CD4-positive, alpha-beta T cell treated with Interleukin-10 for 1 hour (primary cell): Measurements from ENCODE around the gene PET100.

Source experiments
- DNase-seq: peaks from one replicate; pipeline ENCODE4 v3.0.0-alpha.2; 2020

PET100 gene

DNA sequence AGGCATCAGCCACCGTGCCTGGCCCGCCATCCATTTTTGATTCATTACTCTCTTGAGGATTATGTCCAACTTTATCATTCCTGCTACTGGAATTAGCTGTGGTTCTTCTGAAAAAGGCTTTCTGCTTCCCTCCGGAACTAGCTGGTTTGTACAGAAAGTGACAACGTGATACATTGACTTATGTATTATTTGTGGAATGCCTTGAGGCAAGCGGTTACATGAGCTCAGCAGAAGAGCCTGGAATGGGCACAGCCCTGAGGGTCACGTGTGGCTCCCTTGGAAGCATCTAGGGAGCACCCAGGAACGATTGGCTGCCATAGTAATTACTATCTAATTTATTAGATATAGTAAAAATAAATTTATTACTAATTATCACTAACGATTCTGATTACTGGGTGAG is 24.8 kb downstream of the PET100 start:
- DNase-seq = no peak

DNA sequence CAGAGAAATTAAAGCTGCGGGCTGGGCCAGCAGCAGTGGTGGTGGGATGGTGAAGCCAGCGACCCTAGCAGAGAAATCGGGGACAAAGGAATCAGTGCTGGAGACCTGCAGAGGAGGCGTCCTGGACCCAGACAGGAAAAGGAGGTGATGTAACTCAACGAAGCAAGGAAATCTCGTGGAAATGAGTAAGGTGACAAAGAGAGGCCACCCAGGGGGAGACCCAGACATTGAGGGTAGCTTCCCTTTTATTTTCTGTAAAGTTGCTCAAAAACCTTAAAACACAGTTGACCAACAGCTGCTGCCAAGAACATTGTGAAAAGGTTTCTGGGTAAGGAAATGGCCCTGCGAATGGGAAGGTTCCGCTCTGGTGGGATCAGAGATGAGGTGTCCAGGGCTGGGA is 26.0 kb downstream of the PET100 start:
- DNase-seq = no peak

DNA sequence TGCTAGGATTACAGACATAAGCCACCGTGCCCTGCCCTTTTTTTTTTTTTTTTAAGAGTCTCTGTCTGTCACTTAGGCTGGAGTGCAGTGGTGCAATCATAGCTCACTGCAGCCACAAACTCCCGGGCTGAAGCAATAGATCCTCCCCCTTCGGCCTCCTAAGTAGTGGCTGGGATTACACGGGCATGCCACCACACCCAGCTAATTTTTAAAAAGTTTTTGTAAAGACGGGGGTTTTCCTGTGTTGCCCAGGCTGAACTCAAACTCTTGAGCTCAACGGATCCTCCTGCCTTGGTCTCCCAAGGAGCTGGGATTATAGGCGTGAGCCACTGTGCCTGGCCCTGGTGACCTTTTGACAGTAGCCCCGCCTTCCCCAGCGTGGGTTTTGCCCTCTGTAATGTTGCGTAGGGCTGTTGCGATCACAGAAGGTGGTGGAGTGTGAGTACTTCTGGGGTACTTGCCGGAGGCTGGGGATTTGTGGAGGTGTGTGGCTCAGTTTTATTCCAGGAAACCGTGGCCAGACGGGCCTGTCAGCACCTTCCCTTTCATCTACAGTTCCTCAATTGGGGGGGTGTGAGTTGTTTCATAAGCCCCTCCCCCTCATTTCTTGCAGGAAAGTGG is 27.6 kb downstream of the PET100 start:
- DNase-seq = peak; percentile 23

DNA sequence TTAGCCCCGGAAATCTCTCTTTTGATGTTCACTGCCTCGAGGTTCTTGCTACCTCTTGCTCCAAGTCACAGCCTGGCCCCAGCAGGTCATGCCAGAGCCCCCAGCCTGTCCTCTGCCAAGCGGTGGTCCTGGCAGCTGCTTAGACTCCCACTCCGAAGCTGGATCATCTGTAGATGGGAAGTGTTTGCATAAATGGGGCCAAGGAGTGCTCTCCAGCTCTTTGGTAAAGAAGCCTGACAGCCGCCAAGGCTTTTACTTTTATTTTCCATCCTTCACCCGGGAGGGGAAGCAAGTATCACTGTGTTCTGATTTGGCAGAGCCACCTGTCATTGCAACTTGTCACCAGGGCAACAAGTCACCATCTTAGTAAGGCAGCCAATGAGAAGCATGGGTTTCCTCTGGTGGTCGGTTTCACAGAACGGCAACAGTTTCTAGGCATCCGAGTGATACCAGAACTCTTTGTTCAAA is 28.7 kb downstream of the PET100 start:
- DNase-seq = peak; percentile 67

DNA sequence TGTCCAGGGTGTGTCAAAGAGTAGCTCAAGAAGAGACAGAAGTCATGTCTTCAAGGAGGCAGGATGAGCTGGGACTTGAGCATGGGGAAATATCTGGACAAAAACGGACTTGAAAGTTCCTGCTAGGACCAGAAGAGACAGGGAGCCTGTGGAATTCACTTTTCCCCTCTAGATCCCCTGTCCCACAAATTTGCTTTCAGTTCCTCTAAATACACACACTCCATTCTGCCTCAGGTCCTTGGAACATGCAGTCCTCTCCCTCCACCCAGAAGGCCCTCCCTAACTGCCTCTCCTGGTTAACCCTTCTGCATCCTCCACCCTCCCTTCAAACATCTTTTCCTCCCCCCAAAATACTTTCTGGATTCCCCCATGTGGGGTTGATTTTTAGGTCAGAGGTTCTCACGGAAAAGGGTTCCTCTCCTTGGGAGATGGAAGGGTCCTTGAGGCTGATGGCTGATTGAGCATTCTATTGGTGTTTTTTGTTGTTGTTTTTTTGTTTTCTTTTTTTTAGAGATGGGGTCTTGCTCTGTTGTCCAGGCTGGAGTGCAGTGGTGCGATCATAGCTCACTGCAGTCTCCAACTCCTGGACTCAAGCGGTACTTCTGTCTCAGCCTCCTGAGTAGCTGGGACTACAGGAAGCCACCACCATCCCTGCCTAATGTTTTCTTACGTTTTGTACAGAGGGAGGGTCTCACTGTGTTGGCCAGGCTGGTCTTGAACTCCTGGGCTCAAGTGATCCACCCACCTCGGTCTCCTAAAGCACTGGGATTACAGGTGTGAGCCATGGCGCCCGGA is 32.3 kb downstream of the PET100 start:
- DNase-seq = no peak

DNA sequence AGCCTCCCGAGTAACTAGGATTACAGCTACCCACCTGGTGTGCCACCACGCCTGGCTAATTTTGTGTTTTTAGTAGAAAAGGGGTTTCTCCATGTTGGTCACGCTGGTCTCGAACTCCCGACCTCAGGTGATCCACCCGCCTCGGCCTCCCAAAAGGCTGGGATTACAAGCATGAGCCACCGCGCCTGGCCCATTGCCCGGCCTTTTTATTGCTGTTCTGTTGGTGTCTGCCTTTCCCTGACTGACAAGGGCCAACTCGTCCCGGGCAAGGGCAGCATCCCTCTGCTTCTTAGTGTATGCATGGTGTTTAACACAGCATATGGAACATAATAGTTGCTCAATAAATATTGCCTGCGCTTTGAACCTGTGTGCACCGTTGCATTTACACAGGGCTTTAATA is 33.1 kb downstream of the PET100 start:
- no peak for DNase-seq

DNA sequence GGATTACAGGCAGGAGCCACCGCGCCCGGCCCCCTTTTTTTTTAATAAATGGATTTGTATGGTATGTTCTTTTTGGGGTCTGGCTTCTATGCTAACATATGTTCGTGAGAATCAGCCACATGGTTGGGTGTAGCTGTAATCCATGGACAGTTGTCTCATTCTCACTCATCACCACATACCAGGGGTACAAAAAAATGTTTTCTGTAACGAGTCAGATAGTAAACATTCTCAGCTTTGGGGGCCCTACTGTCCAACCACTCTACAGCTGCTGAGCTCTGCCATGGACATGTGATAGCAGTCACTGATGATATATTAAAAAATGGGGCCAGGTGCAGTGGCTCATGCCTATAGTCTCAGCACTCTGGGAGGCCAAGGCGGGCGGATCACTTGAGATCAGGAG is 34.1 kb downstream of the PET100 start:
- no peak for DNase-seq

DNA sequence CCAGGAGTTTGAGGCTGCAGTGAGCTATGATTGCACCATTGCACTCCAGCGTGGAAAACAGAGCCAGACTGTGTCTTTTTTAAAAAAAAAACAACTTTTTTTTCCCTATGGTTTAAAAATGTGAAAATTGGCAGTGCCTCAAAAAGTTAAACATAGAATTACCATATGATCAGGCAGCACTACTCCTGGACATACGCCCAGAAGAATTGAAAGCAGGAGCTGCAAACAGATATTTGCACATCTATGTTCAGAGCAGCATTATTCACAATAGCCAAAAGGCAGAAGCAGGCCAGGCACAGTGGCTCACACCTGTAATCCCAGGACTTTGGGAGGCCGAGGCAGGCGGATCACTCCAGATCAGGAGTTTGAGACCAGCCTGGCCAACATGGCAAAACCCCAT is 35.5 kb downstream of the PET100 start:
- DNase-seq = no peak

DNA sequence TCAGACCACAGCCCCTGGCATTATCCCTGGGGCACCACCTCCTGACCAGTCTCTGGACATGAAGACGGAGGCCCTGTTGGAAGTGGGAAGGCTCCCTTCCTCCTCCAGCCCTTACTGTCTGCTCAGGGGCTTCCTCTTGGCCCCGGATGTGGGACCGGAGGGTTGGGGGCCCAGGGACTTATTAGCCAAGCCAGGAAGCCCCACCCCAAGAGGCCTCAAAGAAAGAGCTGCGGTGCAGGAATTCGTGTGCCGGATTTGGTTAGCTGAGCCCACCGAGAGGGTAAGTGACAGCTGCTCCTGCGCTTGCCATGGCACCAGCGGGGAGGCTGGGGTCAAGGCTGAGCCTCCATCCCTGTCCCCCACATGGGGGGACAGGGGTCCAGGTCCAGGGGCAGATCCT is 39.2 kb downstream of the PET100 start, which contains the start of gene RETN:
Gene RETN (plus strand): TSS at position 208 of the 400 bp plus-strand sequence. CDS start 278 bp downstream, outside the sequence.
- DNase-seq = no peak

DNA sequence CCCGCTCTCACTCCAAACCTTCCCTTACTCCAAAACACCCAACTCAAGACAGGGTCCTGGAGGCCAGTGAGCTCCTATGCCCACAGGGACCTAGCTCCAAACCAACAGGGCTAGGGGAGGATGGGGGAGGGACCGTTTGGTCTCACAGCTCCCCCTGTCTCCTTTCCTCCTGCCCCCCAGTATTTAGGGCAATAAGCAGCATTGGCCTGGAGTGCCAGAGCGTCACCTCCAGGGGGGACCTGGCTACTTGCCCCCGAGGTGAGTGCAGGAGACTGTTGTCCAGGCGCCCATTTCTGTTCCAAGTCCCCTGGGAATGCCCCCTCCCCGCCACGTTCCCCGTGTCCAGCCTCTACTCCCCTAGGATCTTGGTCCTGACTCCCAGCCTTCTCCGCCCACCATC is 40.0 kb downstream of the PET100 start:
- DNase-seq = no peak

DNA sequence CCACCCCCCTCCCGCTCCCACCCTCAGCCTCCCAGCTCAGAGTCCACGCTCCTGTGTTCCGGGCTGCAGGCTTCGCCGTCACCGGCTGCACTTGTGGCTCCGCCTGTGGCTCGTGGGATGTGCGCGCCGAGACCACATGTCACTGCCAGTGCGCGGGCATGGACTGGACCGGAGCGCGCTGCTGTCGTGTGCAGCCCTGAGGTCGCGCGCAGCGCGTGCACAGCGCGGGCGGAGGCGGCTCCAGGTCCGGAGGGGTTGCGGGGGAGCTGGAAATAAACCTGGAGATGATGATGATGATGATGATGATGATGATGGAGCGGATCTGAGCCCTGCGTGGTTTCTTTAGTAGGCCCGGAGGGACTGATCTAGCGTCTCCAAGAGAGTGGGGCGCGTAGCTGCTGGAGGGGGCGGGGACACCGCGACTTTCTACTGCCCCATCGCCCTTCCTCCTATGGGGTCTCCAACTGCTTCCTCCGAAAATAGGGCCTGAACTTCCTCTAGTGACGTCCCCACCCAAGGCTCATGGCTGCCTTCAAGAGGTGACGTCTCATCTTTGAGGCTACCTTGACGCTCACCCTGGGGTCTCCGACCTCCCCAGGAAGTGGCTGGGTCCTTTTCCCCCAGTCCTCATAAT is 40.7 kb downstream of the PET100 start:
- peak; percentile 30 for DNase-seq

DNA sequence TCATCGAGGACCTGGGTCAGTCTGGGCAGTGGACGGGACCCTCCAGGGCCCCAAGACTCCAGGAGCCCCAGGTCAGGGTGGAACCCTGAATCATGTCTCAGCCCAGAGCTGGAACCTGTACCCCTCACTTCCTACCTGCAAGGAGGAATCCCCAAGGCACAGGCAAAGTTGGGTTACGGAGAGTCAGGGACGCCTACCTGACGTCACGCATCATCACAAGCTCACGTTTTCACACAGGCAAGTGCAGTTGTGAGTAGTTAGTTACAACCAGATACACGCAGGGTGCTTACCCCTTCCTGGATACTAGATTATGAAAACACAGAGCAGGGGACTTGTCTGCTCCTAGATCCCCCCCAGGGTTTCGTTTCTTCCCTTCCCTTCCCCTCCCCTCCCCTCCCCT is 41.2 kb downstream of the PET100 start:
- DNase-seq = no peak

DNA sequence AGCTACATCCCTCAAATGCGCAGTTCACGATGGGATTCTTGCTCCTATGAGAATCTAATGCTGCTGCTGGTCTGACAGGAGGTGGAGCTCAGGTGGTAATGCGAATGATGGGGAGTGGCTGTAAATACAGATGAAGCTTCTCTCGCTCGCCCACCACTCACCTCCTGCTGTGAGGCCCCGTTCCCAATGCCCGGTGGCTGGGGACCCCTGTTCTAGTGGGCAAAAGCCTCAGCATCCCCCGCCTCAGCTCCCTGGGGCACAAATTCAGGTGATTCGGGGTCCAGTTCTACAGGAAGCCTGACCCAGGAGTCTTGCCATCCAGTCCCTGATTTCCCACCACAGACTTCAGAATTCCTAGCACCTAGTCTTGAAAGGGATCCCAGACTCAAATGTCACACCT is 42.9 kb downstream of the PET100 start:
- no peak for DNase-seq

DNA sequence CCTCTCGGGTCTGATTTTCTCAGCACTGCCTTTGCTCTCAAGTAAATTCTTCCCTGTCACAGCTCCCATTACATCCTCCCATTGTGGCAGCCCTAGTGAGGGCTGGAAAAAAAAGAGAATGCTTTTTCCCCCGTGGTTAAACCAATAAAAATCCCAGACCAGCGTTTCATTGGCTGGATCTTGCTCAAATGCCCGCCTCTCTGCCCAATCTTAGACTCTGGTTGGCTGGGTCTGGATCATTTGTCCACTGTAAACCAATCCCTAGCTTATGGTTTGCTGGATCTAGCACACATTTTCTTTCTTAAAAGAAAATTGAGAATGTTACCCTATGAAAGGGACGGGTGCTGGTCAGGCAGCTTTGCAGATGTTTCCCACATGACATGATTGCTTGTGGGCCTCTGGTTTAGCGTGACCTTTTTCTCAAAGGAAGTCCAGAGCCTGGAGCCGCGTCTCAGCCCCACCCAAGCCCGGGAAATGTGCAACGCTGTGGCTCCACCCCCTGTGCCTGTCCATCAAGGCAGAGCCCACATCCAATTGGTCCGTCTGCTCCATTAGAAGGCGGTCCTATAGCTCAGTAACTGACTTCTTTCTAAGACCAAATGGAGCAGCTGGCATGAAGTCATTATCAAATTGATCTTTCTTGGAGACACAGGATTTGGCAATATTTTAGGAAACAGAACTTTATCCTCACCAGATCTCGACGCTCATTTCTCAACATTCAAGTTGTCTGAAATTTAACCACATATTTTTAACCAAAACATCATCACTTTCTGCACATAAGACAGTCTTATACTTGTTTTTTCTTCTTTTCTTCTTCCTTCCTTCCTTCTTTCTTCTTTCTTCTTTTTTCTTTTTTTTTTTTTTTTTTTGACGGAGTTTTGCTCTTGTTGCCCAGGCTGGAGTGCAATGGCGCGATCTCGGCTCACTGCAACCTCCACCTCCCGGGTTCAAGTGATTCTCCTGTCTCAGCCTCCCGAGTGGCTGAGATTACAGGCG is 44.7 kb downstream of the PET100 start:
- DNase-seq = peak; percentile 45

DNA sequence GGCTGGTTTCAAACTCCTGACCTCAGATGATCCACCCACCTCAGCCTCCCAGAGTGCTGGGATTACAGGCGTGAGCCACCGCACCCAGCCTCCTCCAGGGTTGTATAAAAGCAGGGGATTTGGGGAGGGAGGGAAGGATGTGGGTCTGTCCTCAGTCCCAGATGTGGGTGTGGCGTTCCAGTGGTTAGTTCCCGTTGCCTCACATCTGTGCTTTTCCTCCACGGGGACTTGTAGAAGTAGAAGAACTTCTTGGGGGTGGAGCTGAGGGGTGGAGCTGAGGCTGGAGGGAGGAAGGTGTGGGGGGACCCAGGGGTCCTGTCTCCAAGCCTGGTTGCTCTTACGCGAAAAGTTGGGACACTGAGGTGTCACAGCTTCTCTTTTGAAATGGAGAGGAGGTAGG is 46.8 kb downstream of the PET100 start:
- DNase-seq = no peak

DNA sequence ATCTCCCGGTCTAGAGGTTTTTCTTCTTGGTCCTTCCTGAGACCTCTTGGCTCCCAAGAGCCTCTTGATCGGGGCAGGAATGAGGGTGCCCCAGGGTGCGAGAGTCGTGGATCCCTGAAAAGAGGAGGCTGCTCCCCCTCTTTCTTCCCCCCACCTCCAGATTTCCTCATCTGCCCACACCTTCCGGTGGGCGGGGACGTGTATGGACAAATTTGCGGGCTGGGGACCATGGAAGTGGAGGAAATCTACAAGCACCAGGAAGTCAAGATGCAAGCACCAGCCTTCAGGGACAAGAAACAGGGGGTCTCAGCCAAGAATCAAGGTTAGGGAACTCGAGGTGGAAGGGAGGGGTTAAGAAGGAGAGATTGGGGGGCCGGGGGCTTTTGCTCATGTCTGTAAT is 47.3 kb downstream of the PET100 start, which contains the start of gene MCEMP1:
Gene MCEMP1 (plus strand): TSS at position 237 of the 400 bp plus-strand sequence. CDS start 31 bp downstream, at position 268.
- DNase-seq = no peak

DNA sequence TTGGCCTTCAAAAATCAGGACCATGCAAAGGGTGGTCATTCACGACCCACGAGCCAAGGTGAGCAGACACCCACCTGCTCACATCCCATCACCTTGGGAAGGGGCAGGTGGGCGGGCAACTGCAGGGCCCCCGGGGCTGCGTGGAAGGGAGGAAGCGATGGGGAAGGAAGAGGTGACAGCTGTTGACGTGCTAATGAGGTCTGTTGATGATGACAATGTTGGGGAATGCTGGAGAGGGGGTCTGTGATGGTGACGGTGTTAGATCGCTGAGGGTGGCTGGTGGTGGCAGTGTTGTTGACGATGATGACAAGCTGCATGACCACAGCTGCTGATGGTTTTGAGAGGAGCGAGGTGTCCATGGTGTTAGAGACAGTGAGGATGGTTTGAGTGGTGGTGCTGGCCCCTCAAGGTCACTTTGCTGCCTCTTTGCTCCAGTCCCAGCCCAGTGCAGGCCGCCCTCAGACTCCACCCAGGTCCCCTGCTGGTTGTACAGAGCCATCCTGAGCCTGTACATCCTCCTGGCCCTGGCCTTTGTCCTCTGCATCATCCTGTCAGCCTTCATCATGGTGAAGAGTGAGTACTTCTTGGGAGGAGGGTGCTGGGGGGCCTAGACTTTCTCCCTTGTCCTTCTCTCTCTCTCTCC is 48.2 kb downstream of the PET100 start:
- no peak for DNase-seq

DNA sequence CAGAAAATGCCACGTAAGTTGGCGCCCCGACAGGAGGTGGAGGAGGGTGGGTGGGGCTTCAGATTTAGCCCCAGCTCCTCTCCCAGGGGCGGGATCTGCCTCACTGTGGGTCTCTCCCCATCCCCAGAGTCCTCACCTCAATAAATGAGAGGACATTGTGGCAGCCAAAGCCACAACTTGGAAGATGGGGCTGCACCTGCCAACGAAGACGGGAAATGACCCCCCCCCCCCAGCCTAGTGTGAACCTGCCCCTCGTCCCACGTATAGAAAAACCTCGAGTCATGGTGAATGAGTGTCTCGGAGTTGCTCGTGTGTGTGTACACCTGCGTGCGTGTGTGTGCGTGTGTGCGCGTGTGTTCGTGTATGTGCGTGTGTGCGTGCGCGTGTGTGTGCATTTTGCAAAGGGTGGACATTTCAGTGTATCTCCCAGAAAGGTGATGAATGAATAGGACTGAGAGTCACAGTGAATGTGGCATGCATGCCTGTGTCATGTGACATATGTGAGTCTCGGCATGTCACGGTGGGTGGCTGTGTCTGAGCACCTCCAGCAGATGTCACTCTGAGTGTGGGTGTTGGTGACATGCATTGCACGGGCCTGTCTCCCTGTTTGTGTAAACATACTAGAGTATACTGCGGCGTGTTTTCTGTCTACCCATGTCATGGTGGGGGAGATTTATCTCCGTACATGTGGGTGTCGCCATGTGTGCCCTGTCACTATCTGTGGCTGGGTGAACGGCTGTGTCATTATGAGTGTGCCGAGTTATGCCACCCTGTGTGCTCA is 49.6 kb downstream of the PET100 start:
- DNase-seq = peak; percentile 80

DNA sequence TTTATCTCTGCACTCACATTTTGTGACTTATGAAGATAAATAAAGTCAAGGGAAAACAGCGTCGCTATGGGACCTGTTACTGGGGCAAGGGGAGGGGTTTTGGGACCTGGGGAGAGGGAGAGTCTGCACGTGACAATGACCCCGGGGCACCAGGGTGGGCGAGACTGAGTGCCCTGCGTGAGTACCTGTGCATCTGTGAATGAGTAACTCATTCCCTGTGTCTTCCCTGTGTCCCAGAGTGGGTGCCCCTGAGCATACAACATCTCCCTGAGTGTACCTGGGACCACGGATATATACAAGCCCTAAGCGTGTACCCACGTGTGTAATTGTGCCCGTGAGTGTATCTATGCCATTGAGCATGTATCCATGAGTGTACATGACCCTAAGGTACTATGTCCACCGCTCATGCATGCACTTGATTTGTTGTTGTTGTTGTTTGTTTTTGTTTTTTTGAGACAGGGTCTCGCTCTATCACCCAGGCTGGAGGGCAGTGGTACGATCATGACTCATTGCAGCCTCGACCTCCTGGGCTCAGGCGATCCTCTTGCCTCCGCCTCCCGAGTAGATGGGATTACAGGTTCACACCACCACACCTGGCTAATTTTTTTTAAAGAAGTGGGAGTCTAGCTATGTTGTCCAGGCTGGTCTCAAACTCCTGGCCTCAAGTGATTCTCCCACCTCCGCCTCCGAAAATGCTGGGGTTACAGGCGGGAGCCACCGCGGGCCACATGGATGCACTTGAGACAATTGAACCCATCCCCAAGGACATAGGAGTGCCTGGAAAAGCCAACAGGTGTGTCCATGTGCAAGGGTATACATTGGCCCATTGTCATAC is 50.4 kb downstream of the PET100 start:
- no peak for DNase-seq
